Cortex of kidney (tissue), 1 donor: ENCODE data around the gene GPX8.

Experiments used
- DNase-seq: peaks from one replicate; lab custom pipeline; 2025; lab: John Stamatoyannopoulos, UW

The GPX8 gene, protein sequence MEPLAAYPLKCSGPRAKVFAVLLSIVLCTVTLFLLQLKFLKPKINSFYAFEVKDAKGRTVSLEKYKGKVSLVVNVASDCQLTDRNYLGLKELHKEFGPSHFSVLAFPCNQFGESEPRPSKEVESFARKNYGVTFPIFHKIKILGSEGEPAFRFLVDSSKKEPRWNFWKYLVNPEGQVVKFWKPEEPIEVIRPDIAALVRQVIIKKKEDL

DNA sequence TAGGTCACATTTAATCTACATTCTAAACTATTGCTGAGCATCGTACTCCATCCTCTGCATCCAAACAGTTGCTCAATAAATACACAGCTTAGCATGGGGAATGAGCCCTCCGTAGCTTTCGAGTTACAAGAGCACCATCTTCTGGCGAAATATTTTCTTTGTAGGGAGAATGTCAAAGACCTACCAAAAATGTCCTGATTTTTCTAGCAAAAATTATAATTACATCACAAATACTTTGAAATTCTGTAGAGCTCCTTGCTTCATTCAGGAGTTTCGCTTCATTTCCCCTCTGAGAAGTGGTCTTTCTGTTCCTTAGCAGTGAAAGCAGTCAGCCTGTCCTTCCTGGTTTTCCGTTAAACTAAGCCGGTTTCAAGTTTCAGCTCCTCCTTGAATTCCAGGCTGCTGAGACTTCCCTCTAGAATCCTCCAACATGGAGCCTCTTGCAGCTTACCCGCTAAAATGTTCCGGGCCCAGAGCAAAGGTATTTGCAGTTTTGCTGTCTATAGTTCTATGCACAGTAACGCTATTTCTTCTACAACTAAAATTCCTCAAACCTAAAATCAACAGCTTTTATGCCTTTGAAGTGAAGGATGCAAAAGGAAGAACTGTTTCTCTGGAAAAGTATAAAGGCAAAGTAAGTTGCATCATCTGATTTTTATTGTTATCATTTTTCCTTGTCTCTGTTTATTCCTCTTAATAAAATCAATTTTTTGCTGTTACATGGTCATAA lies at the start of gene GPX8:
Gene GPX8 (plus strand): TSS at position 409 of the 730 bp plus-strand sequence. CDS start 22 bp downstream, at position 431.
- no peak for DNase-seq

DNA sequence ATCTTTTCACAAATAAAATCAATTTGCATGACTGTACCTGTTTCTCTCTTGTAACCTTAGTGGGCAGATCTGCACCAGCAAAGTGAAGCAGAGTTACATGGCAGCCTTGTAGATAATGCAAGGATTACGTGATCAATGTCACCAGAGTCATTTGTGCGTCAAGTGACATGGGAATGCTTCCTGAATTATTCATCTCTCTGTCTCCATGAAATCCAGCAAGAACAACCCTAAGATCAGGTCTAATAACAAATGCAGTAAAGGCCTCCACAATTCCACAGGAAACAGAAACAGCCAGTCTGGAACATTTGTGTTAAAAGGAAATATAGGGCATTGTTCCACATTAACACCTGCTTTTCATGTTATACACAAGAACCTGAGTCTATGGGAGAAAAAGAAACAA lies 49.8 kb upstream of the GPX8 start:
- DNase-seq, result no peak

DNA sequence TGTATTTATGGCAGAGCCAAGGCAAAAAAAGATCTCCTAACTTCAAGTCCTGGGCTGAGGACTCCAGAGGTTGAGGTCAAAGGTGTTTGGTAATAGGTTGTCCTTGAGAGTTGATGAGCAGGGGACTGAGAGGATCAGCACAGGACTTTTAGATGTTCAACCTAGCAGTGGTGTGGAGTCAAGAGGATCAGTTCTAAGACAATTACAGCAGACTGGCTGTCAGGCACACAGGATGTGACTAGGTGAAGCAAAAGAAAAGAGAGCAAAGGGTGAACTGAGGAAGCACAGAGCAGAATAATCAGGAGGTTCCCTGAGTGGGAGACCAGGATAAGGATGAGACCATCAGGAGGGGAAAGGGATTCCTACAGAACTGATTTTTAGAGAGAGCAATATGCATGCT lies 46.6 kb upstream of the GPX8 start:
- DNase-seq, result no peak

DNA sequence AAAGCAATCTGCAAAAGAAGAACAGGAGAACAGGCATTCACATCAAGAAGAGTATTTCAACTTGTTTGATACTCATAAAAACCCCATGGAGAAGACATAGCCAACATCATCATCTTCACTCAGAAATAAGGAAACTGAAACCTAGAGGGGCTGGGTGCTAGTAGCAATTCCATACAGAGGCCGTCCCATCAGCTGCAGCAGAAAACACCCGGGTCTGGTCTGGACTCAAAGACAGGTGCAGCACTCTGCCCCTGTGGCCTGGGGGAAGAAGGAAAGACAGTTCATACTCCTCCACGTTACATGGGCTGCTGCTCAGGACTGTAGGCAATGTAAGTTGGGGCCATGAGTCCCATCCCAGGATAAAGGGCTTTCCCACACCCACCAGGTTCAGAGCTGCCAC lies 45.9 kb upstream of the GPX8 start:
- no peak for DNase-seq

DNA sequence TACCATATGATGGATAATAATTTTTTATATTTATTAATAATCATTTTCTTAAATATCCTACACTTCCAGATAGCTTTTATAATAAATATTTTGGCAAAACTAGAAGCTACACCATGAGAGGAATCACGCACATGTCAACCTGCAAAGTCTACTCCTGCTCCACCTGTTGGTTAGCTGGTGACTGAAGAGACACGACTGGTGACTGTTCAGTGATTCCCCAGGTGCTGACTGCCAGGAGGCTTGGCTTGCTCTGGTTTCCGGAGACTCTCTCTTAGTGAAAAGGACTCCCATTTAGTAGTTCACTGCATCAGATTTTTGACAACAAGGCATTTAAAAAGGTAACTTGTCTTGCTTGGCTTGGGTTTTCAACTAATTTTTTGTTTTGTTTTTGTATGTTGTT lies 36.6 kb upstream of the GPX8 start:
- no peak for DNase-seq

DNA sequence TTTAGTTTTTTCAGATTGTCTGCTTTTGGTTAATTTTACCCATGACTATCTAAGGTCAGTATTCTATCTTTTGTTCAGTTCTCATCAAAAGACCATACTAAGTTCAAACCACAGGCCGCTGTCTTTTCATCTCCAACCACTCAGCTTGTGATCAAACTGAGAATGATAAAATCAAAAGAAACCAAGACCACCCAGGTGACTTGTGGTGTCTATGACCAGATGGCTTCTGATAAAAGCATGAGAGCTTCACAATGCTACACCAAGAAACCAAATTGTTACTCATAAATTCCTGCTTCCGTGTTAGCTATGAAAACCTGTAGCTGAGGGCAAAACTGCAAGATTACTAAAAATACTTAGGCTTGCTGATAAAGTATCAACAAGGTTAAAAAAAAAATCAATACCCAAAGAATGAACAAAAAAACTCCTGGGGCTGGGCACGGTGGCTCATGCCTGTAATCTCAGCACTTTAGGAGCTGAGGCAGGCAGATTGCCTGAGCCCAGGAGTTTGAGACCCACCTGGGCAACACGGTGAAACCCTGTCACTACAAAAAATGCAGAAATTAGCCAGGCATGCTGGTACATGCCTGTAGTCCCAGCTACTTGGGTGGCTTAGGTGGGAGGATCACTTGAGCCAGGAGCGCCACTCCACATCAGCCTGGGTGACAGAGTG lies 25.8 kb upstream of the GPX8 start:
- no peak for DNase-seq

GRCh38 chr5:55136521-55136920 lies 23.4 kb upstream of the GPX8 start:
- no peak for DNase-seq

DNA sequence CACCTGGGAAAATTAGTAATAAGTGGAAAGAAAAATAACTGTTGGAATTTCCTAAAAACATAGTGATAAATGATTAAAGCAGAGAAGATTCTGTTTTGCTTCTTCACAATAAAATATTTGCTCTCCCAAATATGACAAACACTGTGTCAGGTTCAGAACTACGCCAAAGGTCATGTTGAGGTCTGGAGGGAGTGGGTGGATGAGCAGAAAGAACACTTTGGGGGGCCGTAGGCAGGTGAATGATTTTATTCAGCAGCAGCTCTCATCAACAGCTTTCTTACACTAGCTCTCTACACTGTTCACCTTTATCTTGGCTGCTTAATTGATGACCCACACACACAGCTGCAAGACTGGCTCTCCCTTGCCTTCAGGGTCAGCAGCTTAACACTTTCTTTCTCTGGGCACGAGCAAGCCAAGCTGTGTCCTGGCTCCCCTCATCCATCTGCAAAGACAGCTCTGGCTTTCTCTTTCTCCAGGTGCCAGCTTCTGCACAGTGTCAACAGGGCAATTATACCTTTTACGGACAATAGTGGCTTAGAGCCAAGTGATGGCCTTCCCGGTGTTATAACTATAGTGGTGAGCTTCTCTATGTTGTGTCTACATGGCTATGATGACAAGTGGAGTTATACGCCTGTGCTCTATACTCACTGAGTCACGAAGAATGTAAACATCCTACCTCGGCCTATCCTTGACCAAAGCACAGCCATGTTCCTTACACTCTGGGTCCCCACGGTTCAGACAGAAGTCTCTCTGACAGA lies 18.9 kb upstream of the GPX8 start:
- DNase-seq, result no peak

DNA sequence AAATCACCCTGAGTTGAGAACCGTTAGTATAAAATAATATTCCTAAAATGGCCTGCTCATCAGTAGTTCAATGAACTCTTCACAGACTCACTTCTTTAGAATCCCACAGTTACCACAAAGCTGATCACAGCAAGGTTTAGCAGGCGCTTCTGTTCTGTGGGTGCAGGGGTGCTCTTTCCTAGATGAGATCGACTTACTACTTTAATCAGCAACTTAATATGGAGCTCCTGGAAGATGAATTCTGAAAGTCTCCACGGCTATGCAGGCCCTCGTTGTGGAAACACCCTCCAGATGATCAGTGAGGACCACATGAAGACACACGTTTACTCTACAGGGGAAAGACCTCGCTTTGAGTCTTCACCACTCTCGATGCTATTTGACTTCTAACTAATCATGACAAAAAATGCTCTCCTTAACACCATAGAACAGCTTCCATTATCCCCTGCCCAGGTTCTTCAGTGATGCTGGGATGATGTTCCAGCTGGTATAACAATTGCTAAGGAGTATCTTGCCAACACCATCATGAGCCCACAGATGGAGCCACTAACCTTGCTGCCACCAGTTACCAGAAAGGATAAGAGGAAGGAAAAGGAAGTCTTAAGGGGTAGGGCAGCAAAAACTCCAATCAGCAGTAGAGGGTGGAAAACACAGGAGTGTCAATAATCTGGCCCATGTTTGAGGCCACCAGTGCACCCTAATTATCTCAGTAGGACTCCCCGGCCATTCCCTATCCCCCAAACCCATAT lies 17.9 kb upstream of the GPX8 start:
- no peak for DNase-seq

- no peak for DNase-seq
These were observed 16.3 kb upstream of the GPX8 start for GRCh38 chr5:55143624-55144023.

GRCh38 chr5:55146080-55146479 lies 13.9 kb upstream of the GPX8 start:
- DNase-seq, result no peak

DNA sequence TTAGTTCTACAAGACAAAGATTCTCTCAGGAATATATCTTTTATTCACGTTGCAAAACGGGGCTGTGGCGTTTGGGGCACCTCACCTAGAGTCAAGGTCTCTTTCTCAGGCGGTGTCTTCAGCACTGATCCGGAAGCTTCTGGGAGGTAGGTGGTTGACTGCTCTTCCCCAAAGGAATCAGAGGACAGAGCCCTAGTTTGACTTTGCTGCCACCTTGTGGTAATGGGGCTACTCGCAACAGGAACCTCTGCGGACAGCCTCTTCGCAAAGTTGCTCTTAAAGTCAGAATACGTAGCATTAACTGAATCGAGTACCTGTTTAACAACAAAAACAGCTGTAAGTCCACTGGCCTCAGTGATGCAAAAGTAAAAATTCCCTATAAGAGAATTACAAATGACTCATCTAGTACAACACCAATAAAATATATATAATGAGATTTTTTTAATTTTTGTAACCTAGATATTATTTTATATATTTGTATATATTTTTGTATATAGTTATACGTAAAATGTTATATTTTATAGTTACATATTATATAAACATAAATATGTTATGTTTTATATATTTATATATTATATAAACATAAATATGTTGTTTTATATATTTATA lies 13.3 kb upstream of the GPX8 start:
- no peak for DNase-seq

- DNase-seq, result no peak
These were observed 10.6 kb upstream of the GPX8 start for GRCh38 chr5:55149308-55149795.

DNA sequence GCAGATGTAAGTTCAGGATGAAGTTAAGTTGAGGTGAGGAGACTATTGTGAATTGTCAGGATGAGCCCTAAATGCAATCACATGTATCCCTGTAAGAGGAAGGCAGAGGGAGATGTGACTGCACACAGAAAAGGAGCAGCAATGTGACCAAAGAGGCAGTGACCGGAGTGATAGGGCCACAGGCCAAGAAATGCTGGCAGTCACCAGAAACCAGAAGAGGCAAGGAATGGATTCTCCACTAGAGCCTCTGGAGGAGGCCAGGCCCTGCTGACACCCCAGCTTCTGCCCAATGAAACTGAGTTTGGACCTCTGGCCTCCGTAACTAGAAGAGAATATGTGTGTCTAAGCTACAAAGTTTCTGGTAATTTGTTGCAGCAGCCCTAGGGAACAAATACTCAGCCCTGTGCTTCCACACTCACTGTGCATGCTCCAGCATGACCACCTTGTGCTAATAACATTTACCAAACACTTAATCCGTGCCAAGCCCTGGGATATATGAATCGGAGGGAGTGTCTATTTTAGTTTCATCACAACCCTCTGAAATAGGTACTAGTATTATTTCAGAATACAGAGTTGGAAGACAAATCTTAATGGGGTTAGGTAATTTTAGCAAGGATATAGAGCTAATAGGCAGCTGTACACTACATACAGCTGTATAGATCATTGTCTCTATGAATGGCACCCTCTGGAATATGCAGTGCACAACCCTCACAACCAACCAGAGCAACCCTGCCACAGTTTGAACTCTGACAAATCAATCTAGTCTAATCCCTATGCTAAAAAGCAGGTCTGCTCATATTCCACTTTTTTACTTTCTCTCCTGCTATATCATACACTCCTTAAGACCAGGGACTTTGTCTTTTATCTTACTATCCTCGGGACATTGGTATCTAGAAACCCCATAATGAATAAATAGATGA lies 7.8 kb upstream of the GPX8 start:
- no peak for DNase-seq

GRCh38 chr5:55154873-55155272 lies 5.1 kb upstream of the GPX8 start:
- no peak for DNase-seq

GRCh38 chr5:55160493-55161209 lies 680 bp downstream of the GPX8 start:
- DNase-seq, result no peak

DNA sequence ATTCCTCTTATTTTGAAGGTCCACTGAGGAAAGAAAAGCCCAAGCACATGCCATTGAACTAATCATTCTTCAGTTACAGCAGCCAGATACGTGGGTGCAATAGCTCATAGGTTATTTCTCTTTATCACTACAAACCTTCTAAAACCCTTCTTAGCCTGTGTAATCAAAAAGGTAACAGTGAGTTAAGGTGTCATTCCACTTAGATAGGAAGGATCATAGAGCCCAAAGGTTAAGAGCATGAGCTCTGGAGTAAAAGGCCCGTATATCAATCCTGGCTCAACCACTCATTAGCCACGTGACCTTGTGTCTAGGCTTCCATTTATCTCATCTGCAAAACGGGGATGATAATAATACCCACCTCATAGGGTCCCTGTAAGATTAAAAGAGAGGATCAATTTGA lies 2.7 kb downstream of the GPX8 start:
- no peak for DNase-seq

DNA sequence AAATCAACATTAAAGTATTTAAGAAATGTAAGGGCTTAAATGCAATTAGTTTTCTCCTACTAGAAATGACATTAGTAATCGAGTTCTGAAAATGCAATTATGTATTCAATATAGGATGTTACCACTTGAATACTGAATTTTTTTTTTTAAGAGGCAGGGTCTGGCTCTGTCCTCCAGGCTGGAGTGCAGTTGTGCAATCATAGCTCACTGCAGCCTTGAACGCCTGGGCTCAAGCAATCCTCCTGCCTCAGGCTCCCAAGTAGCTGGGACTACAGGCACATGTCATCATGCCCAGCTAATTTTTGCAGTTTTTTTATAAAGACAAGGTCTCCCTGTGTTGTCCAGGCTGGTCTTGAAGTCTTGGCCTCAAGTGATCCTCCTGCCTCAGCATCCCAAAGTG lies 11.5 kb downstream of the GPX8 start:
- DNase-seq, result no peak
